ENCODE measurements around the gene PCBP3. TPM values are rescaled to one million over a fixed set of nuclear protein-coding genes. Genes with fewer than 3 reads are reported as not detected.

The PCBP3 gene
- polyA plus RNA-seq, 1 donor from 2014 or later = 1.7 TPM

DNA sequence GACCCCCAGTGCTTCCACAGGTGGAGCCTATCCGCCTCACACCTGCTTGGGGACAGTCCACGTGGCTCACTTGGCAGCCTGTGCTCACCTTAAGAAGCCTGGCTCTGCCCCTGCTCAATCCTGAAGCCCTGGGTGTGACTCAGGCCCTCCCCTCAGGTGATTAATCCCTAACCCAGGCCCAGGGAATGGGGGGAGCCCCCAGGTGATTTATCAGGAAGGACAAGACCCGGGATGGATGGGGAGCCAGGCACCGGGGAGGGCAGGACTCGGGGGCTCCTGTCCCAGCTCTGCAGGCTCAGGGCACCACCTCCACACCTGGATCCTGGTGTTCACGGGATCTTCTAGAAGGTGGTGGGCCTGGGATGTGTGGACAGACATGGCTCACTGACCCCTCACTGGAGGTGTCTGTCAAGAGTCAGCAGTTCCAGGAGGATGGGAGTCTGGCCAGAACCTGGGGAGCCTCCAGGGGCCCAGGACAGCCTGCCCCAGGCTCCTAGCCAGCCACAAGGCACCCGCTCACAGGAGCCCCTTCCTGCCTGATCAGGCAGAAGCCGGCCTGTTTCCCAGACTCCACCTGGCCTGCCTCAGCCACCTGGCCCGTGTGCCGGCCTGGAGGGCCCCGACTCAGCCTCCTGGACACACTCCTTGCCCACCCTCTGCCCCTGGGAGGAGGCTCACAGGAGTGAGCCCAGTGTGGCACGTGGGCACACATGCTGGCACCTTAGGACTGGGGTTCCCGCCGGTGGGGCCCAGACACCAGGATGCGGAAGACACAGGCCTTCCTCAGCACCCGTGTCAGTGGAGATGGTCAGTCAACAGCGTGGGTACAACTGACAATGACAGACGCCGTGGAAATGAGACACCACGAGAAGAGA lies 299.5 kb downstream of the PCBP3 start:
- Histone ChIP-seq H4K20me1 (ENCODE audit: insufficient read depth) (no peaks in the 10 kb centered on the region), H3K9me2 (ENCODE audit: insufficient read depth, low read length) (no peaks in the 10 kb centered on the region), H3K36me3 (ENCODE audit: insufficient read depth, low read length) (no peaks in the 10 kb centered on the region), H3K4me2 (ENCODE audit: low read length) (no peak overlapping the region), H3K27me3 (ENCODE audit: insufficient read depth, low read depth, low read length) (no peaks in the 10 kb centered on the region), H3F3A (ENCODE audit: insufficient read depth, low read length, poor library complexity, severe bottlenecking) (no peaks in the 10 kb centered on the region), H3K27ac (ENCODE audit: low read length) (no peak overlapping the region), H3K9me3 (ENCODE audit: low read length) (no peaks in the 10 kb centered on the region), H3K79me2 (replicated peaks; ENCODE audit: insufficient read depth, low read length) (no peaks in the 10 kb centered on the region), H2AFZ (ENCODE audit: low read depth, low read length) (no peak overlapping the region), H3K9ac (ENCODE audit: low read length) (no peak overlapping the region), H3K4me3 (ENCODE audit: low read length) (no peak overlapping the region)
- no peak for TF ChIP-seq EP300 (conservative IDR thresholded peaks at IDR 0.05; ENCODE audit: poor library complexity, severe bottlenecking)
- TF ChIP-seq, protein P1, sequence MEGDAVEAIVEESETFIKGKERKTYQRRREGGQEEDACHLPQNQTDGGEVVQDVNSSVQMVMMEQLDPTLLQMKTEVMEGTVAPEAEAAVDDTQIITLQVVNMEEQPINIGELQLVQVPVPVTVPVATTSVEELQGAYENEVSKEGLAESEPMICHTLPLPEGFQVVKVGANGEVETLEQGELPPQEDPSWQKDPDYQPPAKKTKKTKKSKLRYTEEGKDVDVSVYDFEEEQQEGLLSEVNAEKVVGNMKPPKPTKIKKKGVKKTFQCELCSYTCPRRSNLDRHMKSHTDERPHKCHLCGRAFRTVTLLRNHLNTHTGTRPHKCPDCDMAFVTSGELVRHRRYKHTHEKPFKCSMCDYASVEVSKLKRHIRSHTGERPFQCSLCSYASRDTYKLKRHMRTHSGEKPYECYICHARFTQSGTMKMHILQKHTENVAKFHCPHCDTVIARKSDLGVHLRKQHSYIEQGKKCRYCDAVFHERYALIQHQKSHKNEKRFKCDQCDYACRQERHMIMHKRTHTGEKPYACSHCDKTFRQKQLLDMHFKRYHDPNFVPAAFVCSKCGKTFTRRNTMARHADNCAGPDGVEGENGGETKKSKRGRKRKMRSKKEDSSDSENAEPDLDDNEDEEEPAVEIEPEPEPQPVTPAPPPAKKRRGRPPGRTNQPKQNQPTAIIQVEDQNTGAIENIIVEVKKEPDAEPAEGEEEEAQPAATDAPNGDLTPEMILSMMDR (IDR thresholded peaks at IDR 0.05; ENCODE audit: poor library complexity, severe bottlenecking) = no peak
- TF ChIP-seq TAF1 (IDR thresholded peaks at IDR 0.05; ENCODE audit: low read depth) = no peak
- TF ChIP-seq, protein P2, sequence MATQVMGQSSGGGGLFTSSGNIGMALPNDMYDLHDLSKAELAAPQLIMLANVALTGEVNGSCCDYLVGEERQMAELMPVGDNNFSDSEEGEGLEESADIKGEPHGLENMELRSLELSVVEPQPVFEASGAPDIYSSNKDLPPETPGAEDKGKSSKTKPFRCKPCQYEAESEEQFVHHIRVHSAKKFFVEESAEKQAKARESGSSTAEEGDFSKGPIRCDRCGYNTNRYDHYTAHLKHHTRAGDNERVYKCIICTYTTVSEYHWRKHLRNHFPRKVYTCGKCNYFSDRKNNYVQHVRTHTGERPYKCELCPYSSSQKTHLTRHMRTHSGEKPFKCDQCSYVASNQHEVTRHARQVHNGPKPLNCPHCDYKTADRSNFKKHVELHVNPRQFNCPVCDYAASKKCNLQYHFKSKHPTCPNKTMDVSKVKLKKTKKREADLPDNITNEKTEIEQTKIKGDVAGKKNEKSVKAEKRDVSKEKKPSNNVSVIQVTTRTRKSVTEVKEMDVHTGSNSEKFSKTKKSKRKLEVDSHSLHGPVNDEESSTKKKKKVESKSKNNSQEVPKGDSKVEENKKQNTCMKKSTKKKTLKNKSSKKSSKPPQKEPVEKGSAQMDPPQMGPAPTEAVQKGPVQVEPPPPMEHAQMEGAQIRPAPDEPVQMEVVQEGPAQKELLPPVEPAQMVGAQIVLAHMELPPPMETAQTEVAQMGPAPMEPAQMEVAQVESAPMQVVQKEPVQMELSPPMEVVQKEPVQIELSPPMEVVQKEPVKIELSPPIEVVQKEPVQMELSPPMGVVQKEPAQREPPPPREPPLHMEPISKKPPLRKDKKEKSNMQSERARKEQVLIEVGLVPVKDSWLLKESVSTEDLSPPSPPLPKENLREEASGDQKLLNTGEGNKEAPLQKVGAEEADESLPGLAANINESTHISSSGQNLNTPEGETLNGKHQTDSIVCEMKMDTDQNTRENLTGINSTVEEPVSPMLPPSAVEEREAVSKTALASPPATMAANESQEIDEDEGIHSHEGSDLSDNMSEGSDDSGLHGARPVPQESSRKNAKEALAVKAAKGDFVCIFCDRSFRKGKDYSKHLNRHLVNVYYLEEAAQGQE (IDR thresholded peaks at IDR 0.05; ENCODE audit: borderline replicate concordance) = no peak
- no peak for TF ChIP-seq EZH2 (IDR thresholded peaks at IDR 0.05; ENCODE audit: borderline replicate concordance, insufficient read depth, low read length, poor library complexity, severe bottlenecking)
- TF ChIP-seq SMC3 (conservative IDR thresholded peaks at IDR 0.05; ENCODE audit: poor library complexity) = no peak
- no peak for TF ChIP-seq POLR2AphosphoS5 (IDR thresholded peaks at IDR 0.05)
- TF ChIP-seq MXI1 (conservative IDR thresholded peaks at IDR 0.05; ENCODE audit: poor library complexity, severe bottlenecking) = no peak

DNA sequence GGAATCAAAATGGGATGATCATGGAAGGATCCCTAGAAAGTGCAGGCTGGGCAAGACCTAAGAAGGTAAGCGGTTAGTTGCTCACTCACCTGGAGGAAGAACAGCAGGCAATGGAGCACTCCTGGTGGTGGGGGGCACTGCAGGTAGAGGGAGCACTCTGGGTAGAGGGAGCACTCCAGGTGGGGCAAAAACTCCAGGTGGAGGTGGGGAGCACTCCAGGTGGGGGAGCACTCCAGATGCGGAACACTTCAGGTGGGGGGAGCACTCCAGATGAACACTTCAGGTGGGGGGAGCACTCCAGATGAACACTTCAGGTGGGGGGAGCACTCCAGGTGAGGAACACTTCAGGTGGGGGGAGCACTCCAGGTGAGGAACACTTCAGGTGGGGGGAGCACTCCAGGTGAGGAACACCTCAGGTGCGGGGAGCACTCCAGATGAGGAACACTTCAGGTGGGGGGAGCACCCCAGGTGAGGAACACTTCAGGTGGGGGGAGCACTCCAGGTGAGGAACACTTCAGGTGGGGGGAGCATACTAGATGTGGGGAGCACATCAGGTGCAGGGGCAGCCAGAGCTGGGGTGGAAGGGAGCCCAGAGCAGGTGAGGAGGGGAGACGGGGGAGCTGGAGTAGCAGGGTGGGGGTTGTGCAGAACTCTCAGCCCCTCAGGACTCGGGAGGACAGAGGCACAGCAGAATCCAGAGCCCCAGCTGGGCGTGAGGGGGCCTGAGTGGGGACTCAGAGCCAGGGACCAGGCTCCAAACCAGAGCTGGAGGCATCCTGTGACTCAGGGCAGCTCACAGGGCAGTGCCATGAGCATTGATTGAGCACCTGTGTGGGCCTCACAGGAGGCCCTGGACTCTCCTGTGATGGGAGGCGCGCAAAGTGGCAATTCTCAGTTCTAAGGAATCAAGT lies 300.4 kb downstream of the PCBP3 start:
- no peaks in the 10 kb centered on the region for H3K9me3 ChIP-seq (ENCODE audit: low read length)
- no peaks in the 10 kb centered on the region for H3K79me2 ChIP-seq (replicated peaks; ENCODE audit: insufficient read depth, low read length)
- no peak overlapping the region for H3K4me2 ChIP-seq (ENCODE audit: low read length)
- TF ChIP-seq, protein P1 (IDR thresholded peaks at IDR 0.05; ENCODE audit: poor library complexity, severe bottlenecking) = no peak
- TF ChIP-seq MXI1 (conservative IDR thresholded peaks at IDR 0.05; ENCODE audit: poor library complexity, severe bottlenecking) = no peak
- TF ChIP-seq EP300 (conservative IDR thresholded peaks at IDR 0.05; ENCODE audit: poor library complexity, severe bottlenecking) = no peak
- TF ChIP-seq RAD21 (conservative IDR thresholded peaks at IDR 0.05) = no peak
- no peak for TF ChIP-seq POLR2AphosphoS5 (IDR thresholded peaks at IDR 0.05)
- no peak for TF ChIP-seq TAF1 (IDR thresholded peaks at IDR 0.05; ENCODE audit: low read depth)
- TF ChIP-seq SMC3 (conservative IDR thresholded peaks at IDR 0.05; ENCODE audit: poor library complexity) = no peak
- TF ChIP-seq, protein P2 (IDR thresholded peaks at IDR 0.05; ENCODE audit: borderline replicate concordance) = no peak
- no peak for TF ChIP-seq EZH2 (IDR thresholded peaks at IDR 0.05; ENCODE audit: borderline replicate concordance, insufficient read depth, low read length, poor library complexity, severe bottlenecking)
- H3K4me3 ChIP-seq (ENCODE audit: low read length) = no peak overlapping the region
- H3K27me3 ChIP-seq (ENCODE audit: insufficient read depth, low read depth, low read length) = no peaks in the 10 kb centered on the region
- no peak overlapping the region for H3K9ac ChIP-seq (ENCODE audit: low read length)
- H3F3A ChIP-seq (ENCODE audit: insufficient read depth, low read length, poor library complexity, severe bottlenecking) = no peaks in the 10 kb centered on the region
- no peak overlapping the region for H2AFZ ChIP-seq (ENCODE audit: low read depth, low read length)
- H3K9me2 ChIP-seq (ENCODE audit: insufficient read depth, low read length) = no peaks in the 10 kb centered on the region
- H4K20me1 ChIP-seq (ENCODE audit: insufficient read depth) = no peaks in the 10 kb centered on the region
- no peaks in the 10 kb centered on the region for H3K36me3 ChIP-seq (ENCODE audit: insufficient read depth, low read length)
- H3K27ac ChIP-seq (ENCODE audit: low read length) = no peak overlapping the region

All from neural cell (in vitro differentiated cells).